ENCODE data around the gene GAST.

Gene GAST

GRCh38 chr17:41750862-41751261, 38.7 kb downstream of the GAST start:
- no peak for DNase-seq

- DNase-seq: no peak
Observed at GRCh38 chr17:41751288-41751687, 39.2 kb downstream of the GAST start.

- DNase-seq: no peak
Observed at GRCh38 chr17:41754066-41754465, 41.9 kb downstream of the GAST start.

- no peak for DNase-seq
Observed at GRCh38 chr17:41758601-41759000, 46.5 kb downstream of the GAST start.

GRCh38 chr17:41760878-41761277, 48.7 kb downstream of the GAST start:
- no peak for DNase-seq

GRCh38 chr17:41762391-41762790, 50.3 kb downstream of the GAST start:
- DNase-seq: no peak

GRCh38 chr17:41762841-41763240, 50.7 kb downstream of the GAST start:
- no peak for DNase-seq

GRCh38 chr17:41763327-41763726, 51.2 kb downstream of the GAST start:
- DNase-seq: no peak
